SK-N-SH (cell line): Measurements from ENCODE around the gene BSCL2. TPM values are rescaled to one million over a fixed set of nuclear protein-coding genes. Genes with fewer than 3 reads are reported as not detected.

ENCODE experiments used
- CTCF ChIA-PET: fragments of 300-600, 350-600 bp; formaldehyde crosslinking; extraction: SDS; loops from one replicate; lab custom pipeline; 2021; lab: Yijun Ruan, JAX
- POLR2A ChIA-PET: fragments of 350-600 bp; sonication (Branson Sonifier 250); formaldehyde crosslinking; extraction: SDS; loops from one replicate; lab custom pipeline; 2020; ENCODE audit warnings: antibody characterized with exemption, inconsistent platforms; lab: Yijun Ruan, JAX
- DNase-seq: peaks from one replicate; pipeline ENCODE4 v3.0.0; 2012
- H2AFZ ChIP-seq: fragments of 200-600 bp; sonication (generic); 2 replicates; pipeline ENCODE4 v1.8.1; 2016; ENCODE audit warnings: antibody characterized with exemption, mild to moderate bottlenecking, low read depth
- H3F3A ChIP-seq: fragments of 200-600 bp; sonication (generic); replicated peaks from 2 replicates; pipeline ENCODE3; 2016; ENCODE audit warnings: antibody characterized with exemption, mild to moderate bottlenecking; ENCODE audit not compliant: insufficient read depth
- H3K27ac ChIP-seq, 2 experiments: fragments of 200-500 bp in 1 of 2; fragments of 200-600 bp in 1 of 2; sonication (Bioruptor generic) in 1 of 2; sonication (generic), shearing (Covaris generic) in 1 of 2; 2 replicates each; pipeline versions ENCODE4 v1.5.1 to v1.6.1; 2014 to 2016; ENCODE audit warnings: low read depth in 2 of 2, inconsistent platforms in 1 of 2, low read length in 1 of 2, mild to moderate bottlenecking in 1 of 2, mixed read lengths in 1 of 2
- H3K27me3 ChIP-seq: fragments of 200-600 bp; sonication (generic), shearing (Covaris generic); 2 replicates; pipeline ENCODE4 v1.6.1; 2016; ENCODE audit warnings: mixed run types; ENCODE audit not compliant: insufficient read depth
- H3K36me3 ChIP-seq, 2 experiments: fragments of 200-500 bp in 1 of 2; fragments of 200-600 bp in 1 of 2; sonication (Bioruptor generic) in 1 of 2; sonication (generic) in 1 of 2; replicated peaks in 1 of 2; 2 replicates each; pipeline versions ENCODE3 to v1.5.1; 2014 to 2016; ENCODE audit warnings: low read length in 1 of 2, mild to moderate bottlenecking in 1 of 2; ENCODE audit not compliant: insufficient read depth in 2 of 2, control insufficient read depth in 1 of 2
- H3K4me1 ChIP-seq, 2 experiments: fragments of 200-500 bp in 1 of 2; fragments of 200-600 bp in 1 of 2; sonication (Bioruptor generic) in 1 of 2; sonication (generic), shearing (Covaris generic) in 1 of 2; 2 replicates each; pipeline versions ENCODE4 v1.5.1 to v1.6.1; 2014 to 2016; ENCODE audit warnings: low read depth in 1 of 2, low read length in 1 of 2, mixed run types in 1 of 2; ENCODE audit not compliant: insufficient read depth in 2 of 2, control insufficient read depth in 1 of 2
- H3K4me2 ChIP-seq: fragments of 200-600 bp; sonication (generic), shearing (Covaris generic); 2 replicates; pipeline ENCODE4 v1.6.1; 2017; ENCODE audit warnings: mixed run types
- H3K4me3 ChIP-seq, 2 experiments: fragments of 200-500 bp in 1 of 2; fragments of 200-600 bp in 1 of 2; sonication (Bioruptor generic) in 1 of 2; sonication (generic), shearing (Covaris generic) in 1 of 2; 2 replicates each; pipeline versions ENCODE4 v1.5.1 to v1.8.1; 2014 to 2016; ENCODE audit warnings: low read depth in 2 of 2, inconsistent platforms in 1 of 2, low read length in 1 of 2, mild to moderate bottlenecking in 1 of 2, mixed read lengths in 1 of 2, moderate library complexity in 1 of 2
- H3K79me2 ChIP-seq: fragments of 200-600 bp; sonication (generic); 2 replicates; pipeline ENCODE4 v1.8.1; 2017; ENCODE audit warnings: mild to moderate bottlenecking; ENCODE audit not compliant: insufficient read depth
- H3K9ac ChIP-seq: fragments of 200-600 bp; sonication (generic); 2 replicates; pipeline ENCODE4 v1.6.1; 2017; ENCODE audit warnings: mixed run types
- H3K9me2 ChIP-seq: fragments of 200-600 bp; sonication (generic); 2 replicates; pipeline ENCODE4 v1.6.1; 2017; ENCODE audit warnings: mixed run types
- H3K9me3 ChIP-seq: fragments of 200-600 bp; sonication (generic); 2 replicates; pipeline ENCODE4 v1.6.1; 2017; ENCODE audit warnings: mixed run types, mild to moderate bottlenecking, moderate library complexity
- H4K20me1 ChIP-seq: fragments of 200-600 bp; sonication (generic); 2 replicates; pipeline ENCODE4 v1.6.1; 2017; ENCODE audit warnings: mild to moderate bottlenecking, mixed run types; ENCODE audit not compliant: insufficient read depth
- CHD2 ChIP-seq: fragments of 150-350 bp; IDR thresholded peaks from 2 replicates; pipeline ENCODE4 v1.6.1; 2018; ENCODE audit warnings: low read length; ENCODE audit not compliant: partially characterized antibody
- FOXJ3 ChIP-seq: sonication (generic); formaldehyde crosslinking; IDR thresholded peaks from 2 replicates; pipeline ENCODE4 v1.5.1; 2020; ENCODE audit warnings: mild to moderate bottlenecking, missing genetic modification reagents
- GABPA ChIP-seq: IDR thresholded peaks from 2 replicates; pipeline ENCODE4 v1.4.0; 2012; ENCODE audit warnings: low read depth, mild to moderate bottlenecking
- MEF2A ChIP-seq: IDR thresholded peaks from 2 replicates; pipeline ENCODE4 v1.4.0; 2012; ENCODE audit warnings: low read depth, borderline replicate concordance
- PBX3 ChIP-seq: IDR thresholded peaks from 2 replicates; pipeline ENCODE4; 2012
- POLR2AphosphoS5 ChIP-seq: IDR thresholded peaks from 2 replicates; pipeline ENCODE4 v1.6.1; 2012; ENCODE audit warnings: low read depth, low read length
- SIN3A ChIP-seq: IDR thresholded peaks from 2 replicates; pipeline ENCODE4 v1.6.1; 2012; ENCODE audit warnings: low read depth, mild to moderate bottlenecking, low read length, moderate library complexity, borderline replicate concordance
- TCF12 ChIP-seq: IDR thresholded peaks from 2 replicates; pipeline ENCODE4 v1.4.0; 2012
- USF1 ChIP-seq: IDR thresholded peaks from 2 replicates; pipeline ENCODE4 v1.4.0; 2012; ENCODE audit warnings: low read depth, borderline replicate concordance
- WGBS: methylation state at CpG from one replicate; pipeline ENCODE4 v1.1.6; 2017; ENCODE audit warnings: low lambda C conversion rate; 5-methylcytosine and 5-hydroxymethylcytosine counted together
- polyA plus RNA-seq, 3 experiments: library from polyadenylated mRNA; depleted of rRNA; stranded (reverse); fragments of >200 nt; gene quantifications; 2 replicates each; pipeline ENCODE4 v1.2.3, GENCODE V29; 2012
- TF ChIP-seq, protein P1 (sequence below): IDR thresholded peaks from 2 replicates; pipeline ENCODE4 v1.6.1; 2012; ENCODE audit warnings: mild to moderate bottlenecking, low read depth, low read length, moderate library complexity

Gene BSCL2
- polyA plus RNA-seq, 1 of the 3 experiments (the other 2 are of a cell fraction) = 81.5 TPM

DNA sequence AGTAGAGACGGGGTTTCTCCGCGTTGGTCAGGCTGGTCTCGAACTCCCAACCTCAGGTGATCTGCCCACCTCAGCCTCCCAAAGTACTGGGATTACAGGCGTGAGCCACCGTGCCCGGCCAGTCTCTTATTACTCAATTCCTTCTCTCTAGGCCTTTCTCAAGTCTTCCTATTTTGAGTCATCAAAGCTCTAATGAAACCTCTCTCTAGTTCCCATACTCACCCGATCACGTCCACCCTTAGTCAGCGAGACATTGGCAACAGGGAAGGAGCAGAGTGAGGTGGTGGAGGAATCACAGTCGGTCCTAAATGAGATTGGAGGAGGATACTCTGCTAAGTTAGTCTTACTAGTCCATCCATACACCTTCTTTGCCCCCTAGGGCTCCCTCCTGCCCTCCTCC is 5.0 kb downstream of the BSCL2 start:
- H3K9me3 ChIP-seq = no peaks in the 10 kb centered on the region
- H3K4me2 ChIP-seq = no peak overlapping the region
- WGBS = 94% methylated on average over 11 of the region's 11 CpGs
- peaks cover 13% of the 10 kb centered on the region for H3F3A ChIP-seq
- H3K4me3 ChIP-seq = no peak overlapping the region
- no peak overlapping the region for H3K9ac ChIP-seq
- no peaks in the 10 kb centered on the region for H4K20me1 ChIP-seq
- TF ChIP-seq GABPA = no peak
- no peak for TF ChIP-seq FOXJ3 (CRISPR knock-in tag)
- TF ChIP-seq USF1 = no peak
- TF ChIP-seq POLR2AphosphoS5 = no peak
- TF ChIP-seq TCF12 = no peak
- TF ChIP-seq PBX3 = no peak
- no peak for TF ChIP-seq CHD2
- TF ChIP-seq MEF2A = no peak
- TF ChIP-seq, protein P1, sequence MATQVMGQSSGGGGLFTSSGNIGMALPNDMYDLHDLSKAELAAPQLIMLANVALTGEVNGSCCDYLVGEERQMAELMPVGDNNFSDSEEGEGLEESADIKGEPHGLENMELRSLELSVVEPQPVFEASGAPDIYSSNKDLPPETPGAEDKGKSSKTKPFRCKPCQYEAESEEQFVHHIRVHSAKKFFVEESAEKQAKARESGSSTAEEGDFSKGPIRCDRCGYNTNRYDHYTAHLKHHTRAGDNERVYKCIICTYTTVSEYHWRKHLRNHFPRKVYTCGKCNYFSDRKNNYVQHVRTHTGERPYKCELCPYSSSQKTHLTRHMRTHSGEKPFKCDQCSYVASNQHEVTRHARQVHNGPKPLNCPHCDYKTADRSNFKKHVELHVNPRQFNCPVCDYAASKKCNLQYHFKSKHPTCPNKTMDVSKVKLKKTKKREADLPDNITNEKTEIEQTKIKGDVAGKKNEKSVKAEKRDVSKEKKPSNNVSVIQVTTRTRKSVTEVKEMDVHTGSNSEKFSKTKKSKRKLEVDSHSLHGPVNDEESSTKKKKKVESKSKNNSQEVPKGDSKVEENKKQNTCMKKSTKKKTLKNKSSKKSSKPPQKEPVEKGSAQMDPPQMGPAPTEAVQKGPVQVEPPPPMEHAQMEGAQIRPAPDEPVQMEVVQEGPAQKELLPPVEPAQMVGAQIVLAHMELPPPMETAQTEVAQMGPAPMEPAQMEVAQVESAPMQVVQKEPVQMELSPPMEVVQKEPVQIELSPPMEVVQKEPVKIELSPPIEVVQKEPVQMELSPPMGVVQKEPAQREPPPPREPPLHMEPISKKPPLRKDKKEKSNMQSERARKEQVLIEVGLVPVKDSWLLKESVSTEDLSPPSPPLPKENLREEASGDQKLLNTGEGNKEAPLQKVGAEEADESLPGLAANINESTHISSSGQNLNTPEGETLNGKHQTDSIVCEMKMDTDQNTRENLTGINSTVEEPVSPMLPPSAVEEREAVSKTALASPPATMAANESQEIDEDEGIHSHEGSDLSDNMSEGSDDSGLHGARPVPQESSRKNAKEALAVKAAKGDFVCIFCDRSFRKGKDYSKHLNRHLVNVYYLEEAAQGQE = no peak
- no peak for TF ChIP-seq SIN3A
- H3K9me2 ChIP-seq = no peaks in the 10 kb centered on the region
- DNase-seq = no peak
- no peaks in the 10 kb centered on the region for H3K27me3 ChIP-seq
- CTCF ChIA-PET = interaction anchor here (0.5 to 1.6 kb wide), 3 partner anchors 21 to 141 kb away, joined by 3 to 4 read pairs (median 4); no protein-coding TSS in a partner anchor
- H3K4me1 ChIP-seq = peaks cover 7 to 18% of the 10 kb centered on the region in 2 experiments; a peak in 2 of 4 replicates
- no peak overlapping the region for H2AFZ ChIP-seq
- no peak overlapping the region for H3K27ac ChIP-seq
- H3K36me3 ChIP-seq = peaks cover 9 to 17% of the 10 kb centered on the region in 2 experiments
- POLR2A ChIA-PET = interaction anchor here (1.5 kb wide), 1 partner anchor 37 kb away, joined by 6 read pairs; the partner anchor contains the start of genes C11orf98 and CSKMT
- peaks cover 12% of the 10 kb centered on the region; the same call in 1 of the 2 replicates for H3K79me2 ChIP-seq
